HUES48 (cell line): Measurements from ENCODE around the gene PCDH1.
A peak's percentile ranks its signal among the peaks of the same experiment; 100 is the strongest.

Experiments
- H3K27ac ChIP-seq: one replicate; pipeline ENCODE4 v1.7.0; 2013; ENCODE audit warnings: low read depth, low read length, inconsistent platforms
- H3K27me3 ChIP-seq: 2 replicates; pipeline ENCODE4 v1.6.1; 2013; ENCODE audit warnings: mild to moderate bottlenecking, low read length; ENCODE audit not compliant: control insufficient read depth, insufficient read depth
- H3K36me3 ChIP-seq: 2 replicates; pipeline ENCODE4 v1.6.1; 2013; ENCODE audit warnings: low read length; ENCODE audit not compliant: control insufficient read depth, insufficient read depth
- H3K4me1 ChIP-seq: 2 replicates; pipeline ENCODE4 v1.6.1; 2013; ENCODE audit warnings: mild to moderate bottlenecking, low read length; ENCODE audit not compliant: control insufficient read depth, insufficient read depth
- H3K4me3 ChIP-seq: 2 replicates; pipeline ENCODE4 v1.5.1; 2013; ENCODE audit warnings: mild to moderate bottlenecking, low read depth, low read length
- H3K9ac ChIP-seq: 2 replicates; pipeline ENCODE4 v1.6.1; 2013; ENCODE audit warnings: mild to moderate bottlenecking, low read depth, low read length, moderate library complexity
- H3K9me3 ChIP-seq: 2 replicates; pipeline ENCODE4 v1.6.1; 2013; ENCODE audit warnings: low read length; ENCODE audit not compliant: control insufficient read depth, insufficient read depth

Gene PCDH1

GRCh38 chr5:141841378-141842180 is 36.6 kb downstream of the PCDH1 start:
- Histone ChIP-seq H3K27me3 (no peaks in the 10 kb centered on the region), H3K4me3 (no peak overlapping the region), H3K9ac (no peak overlapping the region), H3K9me3 (no peaks in the 10 kb centered on the region), H3K4me1 (peaks cover 85% of the 10 kb centered on the region), H3K27ac (peak overlapping the region; percentile 77), H3K36me3 (no peaks in the 10 kb centered on the region)

GRCh38 chr5:141840826-141841360 is 37.3 kb downstream of the PCDH1 start:
- Histone ChIP-seq H3K27me3 (no peaks in the 10 kb centered on the region), H3K9me3 (no peaks in the 10 kb centered on the region), H3K27ac (peak overlapping the region; percentile 77), H3K36me3 (no peaks in the 10 kb centered on the region), H3K4me1 (peaks cover 85% of the 10 kb centered on the region), H3K4me3 (no peak overlapping the region), H3K9ac (no peak overlapping the region)

- no peaks in the 10 kb centered on the region for H3K9me3 ChIP-seq
- peaks cover 86% of the 10 kb centered on the region for H3K4me1 ChIP-seq
- H3K27ac ChIP-seq: peak overlapping the region; percentile 77
- no peaks in the 10 kb centered on the region for H3K36me3 ChIP-seq
- H3K4me3 ChIP-seq: no peak overlapping the region
- no peak overlapping the region for H3K9ac ChIP-seq
- no peaks in the 10 kb centered on the region for H3K27me3 ChIP-seq
Observed at GRCh38 chr5:141840280-141840812, 37.9 kb downstream of the PCDH1 start.

- peak overlapping the region; percentile 97 for H3K27ac ChIP-seq
- peaks cover 73% of the 10 kb centered on the region for H3K4me1 ChIP-seq
- H3K9ac ChIP-seq: peak overlapping the region; percentile 56
- peak overlapping the region; percentile 46 for H3K4me3 ChIP-seq
- no peaks in the 10 kb centered on the region for H3K27me3 ChIP-seq
- H3K9me3 ChIP-seq: no peaks in the 10 kb centered on the region
- no peaks in the 10 kb centered on the region for H3K36me3 ChIP-seq
Observed at GRCh38 chr5:141839015-141839513, 39.1 kb downstream of the PCDH1 start.

GRCh38 chr5:141838326-141839014 is 39.7 kb downstream of the PCDH1 start:
- H3K4me1 ChIP-seq: peaks cover 67% of the 10 kb centered on the region

GRCh38 chr5:141835928-141836670 is 42.1 kb downstream of the PCDH1 start:
- Histone ChIP-seq H3K27ac (peak overlapping the region; percentile 56), H3K4me3 (no peak overlapping the region), H3K4me1 (peaks cover 48% of the 10 kb centered on the region), H3K36me3 (no peaks in the 10 kb centered on the region), H3K9me3 (no peaks in the 10 kb centered on the region), H3K9ac (no peak overlapping the region), H3K27me3 (no peaks in the 10 kb centered on the region)

More at GRCh38 chr5:141838326-141839014, 39.7 kb downstream of the PCDH1 start:
- H3K4me3 ChIP-seq: peak overlapping the region; percentile 46; the same call in 1 of the 2 replicates
- no peaks in the 10 kb centered on the region for H3K9me3 ChIP-seq
- H3K36me3 ChIP-seq: no peaks in the 10 kb centered on the region
- H3K27ac ChIP-seq: peak overlapping the region; percentile 97
- peak overlapping the region; percentile 6; the same call in 1 of the 2 replicates for H3K9ac ChIP-seq
- no peaks in the 10 kb centered on the region for H3K27me3 ChIP-seq

GRCh38 chr5:141834331-141834730 is 43.9 kb downstream of the PCDH1 start:
- H3K27ac ChIP-seq: no peak overlapping the region
- H3K9ac ChIP-seq: no peak overlapping the region
- H3K4me1 ChIP-seq: peaks cover 33% of the 10 kb centered on the region

GRCh38 chr5:141832131-141832530 is 46.1 kb downstream of the PCDH1 start:
- H3K4me3 ChIP-seq: no peak overlapping the region
- H3K27ac ChIP-seq: no peak overlapping the region
- no peaks in the 10 kb centered on the region for H3K36me3 ChIP-seq
- H3K9ac ChIP-seq: no peak overlapping the region
- peaks cover 19% of the 10 kb centered on the region for H3K4me1 ChIP-seq
- no peaks in the 10 kb centered on the region for H3K27me3 ChIP-seq
- no peaks in the 10 kb centered on the region for H3K9me3 ChIP-seq

More at GRCh38 chr5:141834331-141834730, 43.9 kb downstream of the PCDH1 start:
- H3K9me3 ChIP-seq: no peaks in the 10 kb centered on the region
- H3K27me3 ChIP-seq: no peaks in the 10 kb centered on the region
- no peak overlapping the region for H3K4me3 ChIP-seq
- no peaks in the 10 kb centered on the region for H3K36me3 ChIP-seq

- Histone ChIP-seq H3K4me3 (no peak overlapping the region), H3K27me3 (no peaks in the 10 kb centered on the region), H3K27ac (no peak overlapping the region), H3K36me3 (no peaks in the 10 kb centered on the region), H3K4me1 (peaks cover 29% of the 10 kb centered on the region), H3K9me3 (no peaks in the 10 kb centered on the region), H3K9ac (no peak overlapping the region)
Observed at GRCh38 chr5:141828162-141828561, 50.0 kb downstream of the PCDH1 start.

GRCh38 chr5:141826674-141827073 is 51.5 kb downstream of the PCDH1 start:
- H3K9me3 ChIP-seq: no peaks in the 10 kb centered on the region
- peaks cover 33% of the 10 kb centered on the region for H3K4me1 ChIP-seq
- no peak overlapping the region for H3K9ac ChIP-seq
- no peaks in the 10 kb centered on the region; the same call in 1 of the 2 replicates for H3K27me3 ChIP-seq
- H3K4me3 ChIP-seq: no peak overlapping the region
- no peak overlapping the region for H3K27ac ChIP-seq
- H3K36me3 ChIP-seq: no peaks in the 10 kb centered on the region
